H1 (cell line): ENCODE results near the gene MEF2C. TPM values are rescaled to one million over a fixed set of nuclear protein-coding genes. Genes with fewer than 3 reads are reported as not detected.

Experiments used
- CTCF ChIA-PET: fragments of 300-600 bp; sonication (Branson Sonifier 250); formaldehyde crosslinking; loops from one replicate; lab custom pipeline; 2021; ENCODE audit not compliant: partially characterized antibody; lab: Charles Lee
- POLR2A ChIA-PET: fragments of 300-600 bp; sonication (Branson Sonifier 250); formaldehyde crosslinking; loops from one replicate; lab custom pipeline; 2021; ENCODE audit warnings: inconsistent platforms; ENCODE audit not compliant: partially characterized antibody; lab: Charles Lee
- DNase-seq, 2 experiments: peaks; one replicate each; pipeline versions ENCODE4 v3.0.0 to v3.0.0-alpha.2; 2010 to 2022; ENCODE audit warnings: low spot score in 2 of 2, low read depth in 1 of 2, mixed read lengths in 1 of 2
- FAIRE-seq: peaks from 2 replicates; lab custom pipeline; 2011; peaks lifted over from hg19 to GRCh38; lab: Jason Lieb, UNC
- H2AFZ ChIP-seq: 2 replicates; pipeline ENCODE4 v1.8.1; 2012; ENCODE audit warnings: low read length, inconsistent platforms
- H2AK5ac ChIP-seq: 2 replicates; pipeline ENCODE4 v1.6.1; 2013; ENCODE audit warnings: low read depth, low read length
- H2BK120ac ChIP-seq: replicated peaks from 2 replicates; pipeline ENCODE3; 2013; ENCODE audit warnings: low read depth, low read length, inconsistent platforms
- H2BK12ac ChIP-seq: 2 replicates; pipeline ENCODE4 v1.6.1; 2013; ENCODE audit warnings: low read depth, low read length
- H2BK15ac ChIP-seq: 2 replicates; pipeline ENCODE4 v1.6.1; 2013; ENCODE audit warnings: low read length
- H2BK20ac ChIP-seq: 2 replicates; pipeline ENCODE4 v1.6.1; 2013; ENCODE audit warnings: low read length
- H2BK5ac ChIP-seq: 2 replicates; pipeline ENCODE4 v1.6.1; 2013; ENCODE audit warnings: low read depth, low read length
- H3K14ac ChIP-seq: 2 replicates; pipeline ENCODE4 v1.6.1; 2013; ENCODE audit warnings: inconsistent platforms; ENCODE audit not compliant: insufficient read length
- H3K18ac ChIP-seq: 2 replicates; pipeline ENCODE4 v1.6.1; 2013; ENCODE audit warnings: low read length; ENCODE audit errors: extremely low read depth
- H3K23ac ChIP-seq: 2 replicates; pipeline ENCODE4 v1.6.1; 2013; ENCODE audit warnings: inconsistent platforms; ENCODE audit not compliant: insufficient read length
- H3K23me2 ChIP-seq: 2 replicates; pipeline ENCODE4 v1.6.1; 2013; ENCODE audit warnings: low read depth, low read length
- H3K27ac ChIP-seq: 2 replicates; pipeline ENCODE4 v1.6.1; 2011; ENCODE audit warnings: low read depth, low read length, inconsistent platforms
- H3K27me3 ChIP-seq, 4 experiments: replicated peaks in 1 of 4; 1 replicate in 1 of 4; 2 replicates in 3 of 4; pipeline versions ENCODE4 v1.6.1 to v1.8.1; 2011 to 2013; ENCODE audit warnings: low read length in 3 of 4, mild to moderate bottlenecking in 3 of 4, inconsistent platforms in 2 of 4, mixed read lengths in 2 of 4, moderate library complexity in 1 of 4; ENCODE audit not compliant: control insufficient read depth in 3 of 4, insufficient read depth in 3 of 4; ENCODE audit errors: extremely low read depth in 1 of 4
- H3K36me3 ChIP-seq, 4 experiments: 2 replicates each; pipeline versions ENCODE4 v1.6.1 to v1.8.1; 2011 to 2013; ENCODE audit warnings: mild to moderate bottlenecking in 4 of 4, low read length in 3 of 4, moderate library complexity in 2 of 4, control low read depth in 1 of 4, inconsistent platforms in 1 of 4; ENCODE audit not compliant: insufficient read depth in 4 of 4, control insufficient read depth in 2 of 4
- H3K4ac ChIP-seq: replicated peaks from 2 replicates; pipeline ENCODE3; 2013; ENCODE audit warnings: low read length, low read depth, mixed read lengths, inconsistent platforms; ENCODE audit not compliant: insufficient read length
- H3K4me1 ChIP-seq, 4 experiments: replicated peaks in 1 of 4; 1 replicate in 1 of 4; 2 replicates in 3 of 4; pipeline versions ENCODE4 v1.6.1 to v1.8.1; 2011 to 2013; ENCODE audit warnings: low read length in 3 of 4, inconsistent platforms in 2 of 4, mixed read lengths in 1 of 4; ENCODE audit not compliant: insufficient read depth in 4 of 4, control insufficient read depth in 3 of 4
- H3K4me2 ChIP-seq, 2 experiments: 2 replicates each; pipeline versions ENCODE4 v1.6.1 to v1.8.1; 2011 to 2013; ENCODE audit warnings: low read depth in 2 of 2, low read length in 2 of 2, control low read depth in 1 of 2, inconsistent platforms in 1 of 2, mild to moderate bottlenecking in 1 of 2; ENCODE audit not compliant: insufficient read depth in 1 of 2
- H3K4me3 ChIP-seq, 4 experiments: fragments of 200-600, 300-600 bp in 1 of 4; sonication (generic), shearing (Covaris generic), sonication (Bioruptor Twin) in 1 of 4; 2 replicates each; pipeline versions ENCODE4 v1.5.1 to v1.8.1; 2011 to 2016; ENCODE audit warnings: low read length in 4 of 4, low read depth in 3 of 4, control low read depth in 2 of 4, inconsistent platforms in 2 of 4, mild to moderate bottlenecking in 2 of 4, mixed read lengths in 1 of 4, moderate library complexity in 1 of 4; ENCODE audit not compliant: insufficient read depth in 2 of 4; ENCODE audit errors: extremely low read depth in 1 of 4
- H3K56ac ChIP-seq: replicated peaks from 2 replicates; pipeline ENCODE3; 2013; ENCODE audit warnings: low read depth, mild to moderate bottlenecking, mixed read lengths, low read length, inconsistent platforms; ENCODE audit not compliant: insufficient read length
- H3K79me1 ChIP-seq: 2 replicates; pipeline ENCODE4 v1.6.1; 2013; ENCODE audit warnings: low read depth, low read length, control low read depth
- H3K79me2 ChIP-seq, 2 experiments: 2 replicates each; pipeline versions ENCODE4 v1.6.1 to v1.8.1; 2012 to 2013; ENCODE audit warnings: low read length in 2 of 2, mild to moderate bottlenecking in 2 of 2, inconsistent platforms in 1 of 2; ENCODE audit not compliant: insufficient read depth in 2 of 2, control insufficient read depth in 1 of 2
- H3K9ac ChIP-seq, 4 experiments: replicated peaks in 1 of 4; 1 replicate in 1 of 4; 2 replicates in 3 of 4; pipeline versions ENCODE4 v1.6.1 to v1.8.1; 2011 to 2013; ENCODE audit warnings: low read depth in 3 of 4, low read length in 3 of 4, control low read depth in 2 of 4, mild to moderate bottlenecking in 2 of 4, moderate library complexity in 2 of 4, inconsistent platforms in 1 of 4; ENCODE audit errors: extremely low read depth in 1 of 4
- H3K9me3 ChIP-seq, 2 experiments: 2 replicates each; pipeline versions ENCODE4 v1.6.1 to v1.8.1; 2012 to 2013; ENCODE audit warnings: mild to moderate bottlenecking in 2 of 2, moderate library complexity in 2 of 2, control low read depth in 1 of 2, inconsistent platforms in 1 of 2, low read depth in 1 of 2, low read length in 1 of 2, mixed read lengths in 1 of 2; ENCODE audit not compliant: insufficient read depth in 2 of 2
- H4K20me1 ChIP-seq, 2 experiments: replicated peaks in 1 of 2; 2 replicates each; pipeline versions ENCODE3 to v1.8.1; 2011 to 2013; ENCODE audit warnings: inconsistent platforms in 2 of 2, low read length in 2 of 2, mild to moderate bottlenecking in 1 of 2; ENCODE audit not compliant: insufficient read depth in 2 of 2, control insufficient read depth in 1 of 2
- H4K5ac ChIP-seq: 2 replicates; pipeline ENCODE4 v1.6.1; 2013; ENCODE audit warnings: low read length, low read depth, mixed read lengths, inconsistent platforms; ENCODE audit not compliant: insufficient read length
- H4K8ac ChIP-seq: 2 replicates; pipeline ENCODE4 v1.8.0; 2013; ENCODE audit warnings: mild to moderate bottlenecking, moderate library complexity, low read length, inconsistent platforms; ENCODE audit not compliant: insufficient read depth; ENCODE audit errors: extremely low read depth
- H4K91ac ChIP-seq: replicated peaks from 2 replicates; pipeline ENCODE3; 2013; ENCODE audit warnings: low read length, mixed read lengths, inconsistent platforms; ENCODE audit not compliant: insufficient read length
- BACH1 ChIP-seq: IDR thresholded peaks from 2 replicates; pipeline ENCODE4 v1.6.1; 2012; ENCODE audit warnings: low read length, improper control_type of control experiment
- BCL11A ChIP-seq, 2 experiments: IDR thresholded peaks; one replicate each; pipeline ENCODE4 v1.6.1; 2011; ENCODE audit warnings: low read depth in 2 of 2, low read length in 2 of 2, mild to moderate bottlenecking in 2 of 2
- CHD1 ChIP-seq: IDR thresholded peaks from 2 replicates; pipeline ENCODE4 v1.6.1; 2012; ENCODE audit warnings: low read depth, low read length, improper control_type of control experiment
- CREB1 ChIP-seq: IDR thresholded peaks from 2 replicates; pipeline ENCODE4 v1.6.1; 2012; ENCODE audit warnings: inconsistent platforms
- CTBP2 ChIP-seq: IDR thresholded peaks from 2 replicates; pipeline ENCODE4 v1.7.0; 2011; ENCODE audit warnings: borderline replicate concordance, mild to moderate bottlenecking, moderate library complexity, mixed read lengths, low read length; ENCODE audit not compliant: insufficient read depth, insufficient read length
- EP300 ChIP-seq, 2 experiments: IDR thresholded peaks; 1 replicate in 1 of 2; 2 replicates in 1 of 2; pipeline ENCODE4 v1.6.1; 2011 to 2012; ENCODE audit warnings: low read depth in 2 of 2, low read length in 2 of 2, mild to moderate bottlenecking in 2 of 2, borderline replicate concordance in 1 of 2, inconsistent platforms in 1 of 2, moderate library complexity in 1 of 2
- GTF2F1 ChIP-seq: IDR thresholded peaks from 2 replicates; pipeline ENCODE4 v1.6.1; 2012; ENCODE audit warnings: low read depth, low read length, improper control_type of control experiment, borderline replicate concordance
- MAX ChIP-seq: IDR thresholded peaks from 2 replicates; pipeline ENCODE4 v1.6.1; 2012; ENCODE audit warnings: inconsistent platforms
- NANOG ChIP-seq: IDR thresholded peaks from 2 replicates; pipeline ENCODE4 v1.6.1; 2011; ENCODE audit warnings: low read length, low read depth, mild to moderate bottlenecking, inconsistent platforms; ENCODE audit not compliant: insufficient read depth, poor library complexity, severe bottlenecking
- SIRT6 ChIP-seq: IDR thresholded peaks from one replicate; pipeline ENCODE4 v1.7.1; 2012; ENCODE audit warnings: low read length, inconsistent platforms
- SP2 ChIP-seq: IDR thresholded peaks from 2 replicates; pipeline ENCODE4 v1.6.1; 2012; ENCODE audit warnings: mild to moderate bottlenecking, low read length, inconsistent platforms
- SP4 ChIP-seq: IDR thresholded peaks from 2 replicates; pipeline ENCODE4 v1.6.1; 2012; ENCODE audit warnings: low read length, inconsistent platforms
- SUZ12 ChIP-seq: fragments of 200-600 bp; sonication (generic); IDR thresholded peaks from 2 replicates; pipeline ENCODE4 v1.6.1; 2012; ENCODE audit warnings: mild to moderate bottlenecking, inconsistent platforms, low read length, moderate library complexity, mixed read lengths
- TCF12 ChIP-seq: IDR thresholded peaks from 2 replicates; pipeline ENCODE4 v1.6.1; 2011; ENCODE audit warnings: low read depth, mild to moderate bottlenecking, low read length
- polyA plus RNA-seq, 7 experiments: library from polyadenylated mRNA; depleted of rRNA in 3 of 7; stranded (reverse) in 5 of 7; unstranded in 2 of 7; fragments of >200 nt in 5 of 7; fragments of 200-250 nt in 2 of 7; gene quantifications; 1 replicate in 5 of 7; 2 replicates in 1 of 7; 4 replicates in 1 of 7; pipeline versions ENCODE4 v1.2.1 to v1.2.3, GENCODE V29; 2011 to 2013; ENCODE audit warnings: missing spikeins in 2 of 7, mixed read lengths in 2 of 7
- total RNA-seq: library from RNA; stranded (reverse); fragmentation: NEBNext Ultra II Directional; extraction: Animal tissue kit (Norgen Biotek cat#: 25700); gene quantifications from 2 replicates; pipeline ENCODE4 v1.2.1, GENCODE V29; 2021

MEF2C gene
- total and polyA plus RNA-seq, 2 of the 8 experiments (the other 6 are each of a cell fraction or from before 2014, with no cell fraction given), result 0.59 to 0.99 TPM

GRCh38 chr5:88815050-88815789, 67.8 kb downstream of the MEF2C start:
- no peak overlapping the region for H2BK120ac ChIP-seq
- H3K4me3 ChIP-seq, result no peak overlapping the region
- no peak overlapping the region for H3K4ac ChIP-seq
- H3K27me3 ChIP-seq, result no peaks in the 10 kb centered on the region
- H3K36me3 ChIP-seq, result no peaks in the 10 kb centered on the region
- CTCF ChIA-PET, result no interaction called here
- no peak overlapping the region for H2AFZ ChIP-seq
- H3K27ac ChIP-seq, result no peak overlapping the region
- H2BK5ac ChIP-seq, result no peak overlapping the region
- H3K23me2 ChIP-seq, result no peaks in the 10 kb centered on the region
- no peaks in the 10 kb centered on the region for H3K79me2 ChIP-seq
- H2BK12ac ChIP-seq, result no peak overlapping the region
- H3K18ac ChIP-seq, result no peak overlapping the region
- TF ChIP-seq EP300 (IDR thresholded peaks at IDR 0.05; ENCODE audit: borderline replicate concordance in 1 of 2, low read depth in 2 of 2, low read length in 2 of 2) (no peak), GTF2F1 (no peak), BACH1 (no peak), SP2 (no peak), BCL11A (IDR thresholded peaks at IDR 0.05; ENCODE audit: low read depth in 2 of 2, low read length in 2 of 2) (no peak), SUZ12 (no peak), MAX (no peak), CHD1 (no peak), SP4 (no peak), NANOG (no peak), CREB1 (no peak), CTBP2 (no peak), SIRT6 (no peak), TCF12 (no peak)
- H3K56ac ChIP-seq, result no peak overlapping the region
- H4K20me1 ChIP-seq, result no peaks in the 10 kb centered on the region
- DNase-seq (no peak), FAIRE-seq (no peak)
- H2BK15ac ChIP-seq, result no peak overlapping the region
- H3K9me3 ChIP-seq, result no peaks in the 10 kb centered on the region
- no peak overlapping the region for H2BK20ac ChIP-seq
- POLR2A ChIA-PET, result no interaction called here
- no peak overlapping the region for H3K9ac ChIP-seq
- H4K5ac ChIP-seq, result no peak overlapping the region
- no peak overlapping the region for H4K8ac ChIP-seq
- H4K91ac ChIP-seq, result no peak overlapping the region
- no peak overlapping the region for H3K4me2 ChIP-seq
- no peak overlapping the region for H2AK5ac ChIP-seq
- H3K4me1 ChIP-seq, result peaks cover 0 to 8% (median 4%) of the 10 kb centered on the region in 4 experiments; a peak in 6 of 7 replicates
- H3K79me1 ChIP-seq, result no peaks in the 10 kb centered on the region
- H3K14ac ChIP-seq, result no peak overlapping the region
- no peak overlapping the region for H3K23ac ChIP-seq
